CD4-positive, alpha-beta T cell treated with Interleukin-4 for 4 hours (primary cell): Measurements from ENCODE around the gene NFIA.
"Not testable (repeated sequence)": the region's sequence is repeated elsewhere in the genome, so short reads cannot be mapped to it uniquely, and the experiment has no call there.

Experiments
- DNase-seq: peaks from one replicate; pipeline ENCODE4 v3.0.0-alpha.2; 2020

Gene NFIA

GRCh38 chr1:61109158-61109557 is 26.8 kb downstream of the NFIA start:
- DNase-seq: no peak

DNA sequence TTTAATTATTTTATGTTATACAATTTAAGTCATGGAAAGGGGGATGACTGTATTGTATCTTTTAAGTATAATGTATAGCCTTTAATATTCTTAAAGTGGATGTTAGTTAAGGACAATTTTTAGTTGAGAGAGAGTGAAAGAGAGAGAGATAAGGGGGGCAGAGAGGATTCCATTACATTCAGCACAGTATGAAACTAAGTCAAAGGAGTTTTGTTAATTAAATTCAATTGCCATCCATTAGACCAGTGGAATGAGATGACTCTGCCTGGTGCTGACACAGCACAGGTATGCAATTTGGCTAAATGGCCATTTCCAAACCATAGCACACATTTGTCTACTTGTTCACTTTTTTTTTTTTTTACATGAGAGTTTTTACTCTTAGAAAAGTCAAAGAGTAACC is 27.5 kb downstream of the NFIA start:
- DNase-seq: no peak

- no peak for DNase-seq
Observed at GRCh38 chr1:61110554-61110953, 28.2 kb downstream of the NFIA start.

- DNase-seq: no peak
Observed at GRCh38 chr1:61111084-61112004, 29.0 kb downstream of the NFIA start.

DNA sequence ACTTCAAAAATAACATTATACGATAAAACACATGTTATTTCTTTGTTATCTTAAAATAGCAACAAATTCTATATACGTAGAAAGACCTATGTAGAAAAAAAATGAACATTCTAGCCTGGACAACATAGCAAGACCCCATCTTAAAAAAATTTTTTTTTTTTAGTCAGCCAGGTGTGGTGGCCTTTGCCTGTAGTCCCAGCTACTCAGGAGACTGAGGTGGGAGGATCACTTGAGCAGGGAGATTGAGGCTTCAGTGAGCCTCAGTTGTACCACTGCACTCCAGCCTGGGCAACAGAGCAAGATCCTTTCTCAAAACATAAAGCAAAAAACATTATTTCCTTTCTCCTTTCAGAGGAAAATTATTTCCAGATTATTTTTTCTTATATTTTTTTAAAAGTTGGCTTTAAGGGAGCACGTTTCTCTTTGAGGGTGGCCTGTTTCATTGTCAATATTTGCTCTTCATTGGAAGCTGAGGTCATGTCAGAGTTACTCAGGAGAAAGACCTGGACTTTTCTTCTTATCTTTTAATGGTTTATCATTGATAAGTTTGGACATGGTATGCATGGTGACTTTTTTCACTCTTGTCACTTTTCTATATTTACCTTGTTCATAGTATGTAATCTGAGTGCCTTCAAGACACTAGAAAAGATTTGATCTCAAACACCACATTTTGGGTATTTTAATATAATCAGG is 32.0 kb downstream of the NFIA start:
- no peak for DNase-seq

DNA sequence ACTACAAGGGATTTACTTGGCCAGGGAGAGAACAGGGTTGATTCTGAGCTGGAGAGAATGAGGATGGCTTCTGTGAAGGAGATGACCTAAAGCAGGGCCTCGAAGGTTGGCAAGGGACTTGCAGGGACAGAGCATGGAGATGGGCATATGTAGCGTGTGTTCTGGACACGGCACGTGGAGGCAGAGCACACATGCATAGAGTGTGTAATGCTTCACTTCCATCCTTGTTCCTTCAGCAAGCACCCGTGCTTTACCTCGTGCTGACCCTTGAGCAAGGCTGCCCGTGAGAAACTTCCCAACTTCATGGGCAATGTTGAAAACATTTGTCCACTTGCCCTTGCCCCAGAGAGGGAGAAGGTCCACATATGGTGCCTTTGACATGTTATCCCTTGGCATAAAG is 33.1 kb downstream of the NFIA start:
- no peak for DNase-seq

DNA sequence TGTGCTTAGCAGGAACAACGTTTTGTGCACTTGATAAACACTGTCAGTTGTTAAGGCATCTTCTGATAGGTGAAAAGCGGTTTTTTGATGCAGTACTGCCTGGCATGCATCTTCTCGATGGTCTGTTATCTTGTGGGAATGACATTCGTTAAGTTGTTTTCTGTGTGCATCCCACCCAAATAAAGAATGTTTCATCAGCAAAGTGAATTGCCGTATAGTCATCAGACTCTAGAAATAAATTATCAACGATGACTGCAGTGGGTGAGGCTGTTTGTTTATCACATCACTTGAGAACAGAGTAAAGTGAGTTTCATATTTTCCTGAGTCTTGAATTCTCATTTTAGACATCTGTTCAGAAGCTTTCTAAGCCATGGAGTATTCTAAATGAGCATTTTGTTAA is 34.1 kb downstream of the NFIA start:
- no peak for DNase-seq

DNA sequence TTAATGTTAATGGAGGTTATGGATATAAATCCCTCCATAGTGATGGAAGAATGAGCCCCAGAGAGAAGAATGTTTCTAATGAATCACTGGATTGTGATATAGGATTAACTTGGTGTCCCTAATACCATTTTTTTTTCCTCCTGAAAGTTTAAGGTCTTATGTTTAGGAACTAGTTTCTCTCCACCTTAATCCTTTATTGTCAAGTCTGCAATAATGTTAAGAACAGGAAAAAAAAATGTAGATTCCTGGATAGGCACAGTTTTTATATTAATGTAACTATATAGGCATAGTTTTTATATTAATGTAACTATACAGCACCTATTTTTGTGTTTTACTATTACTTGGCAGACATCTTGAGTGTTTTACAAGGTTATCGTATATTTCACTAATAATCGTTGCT is 34.9 kb downstream of the NFIA start:
- no peak for DNase-seq

DNA sequence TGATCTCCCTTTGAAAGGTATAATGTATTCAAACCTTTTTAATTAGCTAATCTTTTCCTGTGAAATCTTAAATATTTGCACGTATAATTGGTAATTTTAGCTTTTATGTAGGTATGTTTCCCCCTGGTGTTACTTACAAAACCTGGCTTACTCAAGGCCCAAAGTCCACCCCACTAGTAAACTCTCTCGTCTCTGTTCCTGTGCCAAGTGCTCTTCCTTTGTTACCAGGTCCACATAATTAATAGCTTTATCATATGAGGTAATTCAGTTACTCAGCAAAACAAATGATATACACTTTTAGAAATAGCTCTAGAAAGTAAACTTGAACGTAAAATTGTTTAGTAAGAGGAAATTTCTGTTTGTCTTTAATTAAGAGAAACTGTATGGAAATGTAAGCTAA is 36.7 kb downstream of the NFIA start:
- DNase-seq: no peak

DNA sequence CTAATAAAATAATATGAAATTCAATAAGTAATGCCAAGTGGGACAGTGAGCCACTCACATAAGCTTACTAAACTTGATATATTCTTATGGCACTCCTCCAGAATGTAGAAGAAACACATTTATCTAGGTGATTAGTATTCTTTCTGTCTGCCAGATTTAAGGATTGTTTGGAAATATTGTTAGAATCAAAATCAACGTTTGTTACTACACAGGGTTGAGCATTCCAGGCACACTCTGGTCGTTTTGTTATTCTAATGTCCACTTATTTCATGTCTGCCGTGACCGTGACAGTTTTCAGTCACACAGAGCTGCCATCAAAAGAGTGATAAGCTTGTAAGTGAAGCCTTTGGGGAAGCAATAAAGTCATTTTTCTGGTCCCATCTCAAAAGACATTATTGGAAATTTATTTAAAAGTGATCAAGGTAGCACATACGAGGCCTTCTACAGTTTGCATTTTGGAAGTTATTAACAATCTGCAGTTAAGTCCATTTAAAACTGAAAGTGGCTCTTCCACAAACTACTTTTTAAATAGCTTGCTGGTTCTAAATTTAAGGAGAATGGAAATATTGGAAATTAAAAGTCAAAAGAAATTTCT is 38.0 kb downstream of the NFIA start:
- DNase-seq: no peak

GRCh38 chr1:61120998-61121397 is 38.6 kb downstream of the NFIA start:
- no peak for DNase-seq

DNA sequence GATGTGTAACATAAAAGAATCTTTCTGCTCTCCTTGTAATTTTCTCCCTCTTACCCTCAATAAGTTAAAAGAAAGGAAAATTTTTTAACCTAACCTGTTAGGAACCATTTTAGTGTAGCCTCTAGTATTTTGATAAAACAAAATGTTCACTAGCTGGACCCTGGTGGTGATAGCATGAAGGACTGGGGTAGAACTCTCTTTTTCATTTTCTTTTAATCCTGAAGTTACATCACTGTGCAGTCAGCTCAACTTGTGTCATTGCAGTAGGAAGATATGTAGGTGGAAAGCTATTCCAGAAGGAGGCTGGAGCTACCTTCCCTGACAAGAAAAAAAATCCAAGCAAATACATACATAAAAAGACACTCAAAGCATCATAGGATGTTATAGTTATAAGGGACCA is 39.3 kb downstream of the NFIA start:
- DNase-seq: no peak

DNA sequence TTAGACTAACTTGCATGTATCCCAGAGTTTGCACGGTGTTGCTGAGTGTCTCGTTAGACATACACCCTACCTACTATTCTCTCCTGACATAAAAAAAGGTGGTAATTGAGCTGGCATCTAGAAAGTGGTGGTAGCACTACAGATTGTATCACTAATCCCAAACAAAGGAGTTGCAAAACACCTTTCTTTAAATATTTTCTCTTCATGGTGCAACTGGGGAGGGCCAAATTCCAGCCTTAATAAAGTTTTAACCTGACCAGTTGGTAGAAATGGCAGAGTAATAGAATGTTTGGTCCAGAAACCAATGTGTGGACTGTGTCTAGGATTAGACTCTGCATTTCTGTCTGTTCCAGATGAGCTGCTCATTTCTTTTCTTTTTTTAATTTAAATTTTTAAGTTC is 40.0 kb downstream of the NFIA start:
- DNase-seq: no peak

DNA sequence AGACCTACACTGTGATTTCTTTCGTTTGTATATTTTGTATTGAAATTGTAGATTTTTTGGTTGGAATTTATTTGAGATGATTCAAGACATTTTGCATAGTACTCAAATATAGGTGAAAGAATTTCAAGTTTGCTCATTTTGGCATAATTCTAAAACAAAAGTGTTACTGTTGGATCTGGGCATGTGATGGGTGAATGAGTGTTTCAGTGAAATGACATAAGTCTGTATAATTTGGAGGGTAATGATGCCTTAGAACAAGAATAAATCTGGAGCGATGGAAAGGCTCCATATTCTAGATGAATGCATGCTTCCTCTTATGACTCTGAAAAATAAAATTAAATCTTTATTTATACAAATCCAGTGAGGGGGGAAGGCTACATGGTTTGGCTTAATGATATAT is 41.0 kb downstream of the NFIA start:
- no peak for DNase-seq

DNA sequence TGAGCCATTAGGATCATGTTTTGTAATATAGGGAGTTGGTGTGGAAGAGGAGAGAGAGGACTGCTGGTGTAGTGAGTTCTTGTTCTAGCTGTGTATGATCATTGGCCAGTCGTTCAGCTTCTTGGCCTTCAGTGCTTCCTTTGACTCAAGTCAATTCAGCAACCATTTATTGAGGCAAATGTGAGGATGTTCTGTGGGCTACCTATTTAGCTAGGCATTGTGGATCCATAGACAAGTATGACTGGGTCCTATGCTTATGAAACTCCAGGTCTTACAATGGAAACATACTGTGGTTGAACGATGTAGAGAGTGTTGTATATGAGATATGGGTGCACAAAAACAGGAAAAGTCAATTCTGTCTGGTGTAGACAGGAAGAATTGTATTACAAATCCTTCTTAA is 41.7 kb downstream of the NFIA start:
- no peak for DNase-seq

DNA sequence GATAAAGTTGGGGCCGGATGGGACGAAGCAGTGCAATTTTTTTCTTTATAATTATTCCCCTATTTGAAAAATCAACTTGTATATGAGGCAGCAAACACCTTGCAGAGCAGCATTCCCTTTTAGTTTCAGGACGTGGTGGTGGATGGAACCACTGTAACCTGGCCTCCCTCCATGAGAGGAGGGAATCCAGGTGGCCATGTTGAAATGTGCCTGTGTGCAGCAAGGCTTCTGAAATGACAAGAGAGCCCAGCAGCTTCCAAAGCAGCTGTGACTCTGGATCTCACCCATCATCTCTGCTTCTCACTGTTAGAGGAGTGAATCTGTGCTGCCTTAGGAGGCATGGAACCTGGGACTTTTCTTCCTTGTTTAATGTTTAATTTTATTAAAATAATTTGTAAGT is 42.3 kb downstream of the NFIA start:
- no peak for DNase-seq

GRCh38 chr1:61125263-61125662 is 42.9 kb downstream of the NFIA start:
- no peak for DNase-seq

DNA sequence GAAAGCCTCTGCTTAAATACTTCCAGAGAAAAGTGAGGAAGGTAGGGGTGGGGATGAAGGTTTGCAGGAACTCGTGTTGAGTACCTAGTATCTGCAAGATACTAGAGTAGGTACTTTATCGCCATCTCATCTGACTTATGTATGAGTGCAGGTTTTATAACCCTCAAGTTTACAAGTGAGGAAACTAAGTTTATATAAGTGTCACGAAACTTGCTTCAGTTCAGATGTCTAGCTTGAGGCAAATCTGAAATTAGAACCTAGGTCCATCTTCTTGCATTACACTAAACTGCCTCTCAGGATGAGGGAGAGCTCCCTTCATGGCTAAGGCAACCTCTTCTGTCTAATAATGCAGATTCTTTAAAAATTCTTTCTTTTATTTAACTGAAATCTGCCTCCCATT is 43.5 kb downstream of the NFIA start:
- no peak for DNase-seq

- not testable (repeated sequence) for DNase-seq
Observed at GRCh38 chr1:61126843-61127242, 44.5 kb downstream of the NFIA start.

DNA sequence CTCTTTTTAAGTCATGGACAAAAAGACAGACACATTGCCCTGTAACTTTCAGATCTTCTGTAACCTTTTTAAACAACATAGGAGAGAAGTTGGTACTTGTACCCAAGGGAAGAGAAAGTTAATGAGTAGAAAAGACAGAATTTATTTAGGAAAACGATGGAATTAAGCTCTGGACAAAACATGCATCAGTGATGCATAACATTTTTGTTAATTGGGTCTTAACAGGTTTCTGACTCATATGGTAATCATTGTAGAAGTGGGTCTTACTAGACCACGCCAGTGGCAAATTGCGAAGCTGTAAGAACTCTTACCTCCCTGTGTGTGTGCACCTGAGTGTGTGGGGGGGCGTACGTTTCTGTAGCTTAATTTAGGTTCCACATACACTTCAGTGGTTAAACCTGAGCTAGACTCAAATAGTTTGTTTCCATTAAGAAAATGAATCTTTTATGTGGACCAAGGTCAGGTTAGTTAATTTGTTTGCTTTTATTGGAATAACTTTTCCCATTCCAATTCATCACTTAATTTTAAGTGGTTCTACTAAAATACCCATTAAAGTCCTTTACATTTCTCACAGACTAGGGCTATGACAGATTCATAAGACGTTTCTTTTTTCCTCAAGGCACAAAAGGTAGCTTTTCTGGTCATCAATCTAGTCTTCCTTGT is 48.1 kb downstream of the NFIA start:
- no peak for DNase-seq

DNA sequence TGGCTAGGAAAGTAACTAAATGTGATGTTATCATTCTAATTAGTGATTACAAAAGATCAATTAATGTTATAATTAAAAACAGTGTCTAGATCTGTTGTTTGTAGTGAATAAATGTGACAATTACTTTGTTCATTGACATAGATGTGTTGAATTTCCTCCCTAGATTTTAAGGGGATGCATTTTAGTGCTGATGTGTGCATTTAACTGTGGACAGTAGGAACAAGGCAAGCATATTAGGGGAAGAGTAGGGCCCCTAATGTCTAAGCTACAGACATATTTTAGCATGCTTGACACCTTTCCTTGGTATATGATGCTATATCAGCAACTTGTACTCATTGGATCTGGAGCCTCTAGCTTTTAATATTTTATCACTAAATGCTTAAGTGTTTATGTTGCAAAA is 48.9 kb downstream of the NFIA start:
- no peak for DNase-seq

- no peak for DNase-seq
Observed at GRCh38 chr1:61131716-61132115, 49.4 kb downstream of the NFIA start.

- DNase-seq: no peak
Observed at GRCh38 chr1:61132176-61132638, 49.8 kb downstream of the NFIA start.
